Endothelial cell of umbilical vein (primary cell): ENCODE data around the gene BRF1. TPM values are rescaled to one million over a fixed set of nuclear protein-coding genes. Genes with fewer than 3 reads are reported as not detected.

ENCODE experiments used
- BruUV-seq: library from RNA; stranded (reverse); fragments of 400-500 nt; replicated peaks from 2 replicates; lab custom pipeline; 2021; lab: Mats Ljungman, UMichigan
- CTCF ChIA-PET: fragments of 300-600, 350-600 bp; sonication (Branson Sonifier 250); formaldehyde crosslinking; loops from one replicate; lab custom pipeline; 2021; ENCODE audit warnings: antibody characterized with exemption, inconsistent platforms; lab: Charles Lee
- POLR2A ChIA-PET: fragments of 300-600, 350-600 bp; sonication (Branson Sonifier 250); formaldehyde crosslinking; loops from one replicate; lab custom pipeline; 2021; ENCODE audit warnings: antibody characterized with exemption, inconsistent platforms; lab: Charles Lee
- DNase-seq: peaks from one replicate; pipeline ENCODE4 v3.0.0-alpha.2; 2011; ENCODE audit warnings: low read depth, low spot score
- FAIRE-seq: peaks from 2 replicates; lab custom pipeline; 2011; peaks lifted over from hg19 to GRCh38; lab: Jason Lieb, UNC
- H2AFZ ChIP-seq: 2 replicates; pipeline ENCODE4 v1.6.0; 2012; ENCODE audit warnings: low read depth, low read length, control low read depth, inconsistent platforms
- H3K27ac ChIP-seq: 2 replicates; pipeline ENCODE4 v1.5.1; 2011; ENCODE audit warnings: low read depth, mild to moderate bottlenecking, control low read depth, low read length, moderate library complexity; ENCODE audit not compliant: insufficient read depth
- H3K27me3 ChIP-seq, 2 experiments: 2 replicates each; pipeline versions ENCODE4 v1.6.0 to v1.6.1; 2011; ENCODE audit warnings: low read length in 2 of 2, mixed read lengths in 1 of 2; ENCODE audit not compliant: control insufficient read depth in 2 of 2, insufficient read depth in 2 of 2
- H3K36me3 ChIP-seq, 2 experiments: 2 replicates in 1 of 2; 3 replicates in 1 of 2; pipeline ENCODE4 v1.5.1; 2011; ENCODE audit warnings: low read length in 2 of 2, mild to moderate bottlenecking in 1 of 2, moderate library complexity in 1 of 2; ENCODE audit not compliant: control insufficient read depth in 2 of 2, insufficient read depth in 2 of 2; ENCODE audit errors: extremely low read depth in 1 of 2
- H3K4me1 ChIP-seq: 3 replicates; pipeline ENCODE4 v1.5.1; 2011; ENCODE audit warnings: mild to moderate bottlenecking, low read length; ENCODE audit not compliant: control insufficient read depth, insufficient read depth; ENCODE audit errors: extremely low read depth
- H3K4me2 ChIP-seq: 2 replicates; pipeline ENCODE4 v1.6.1; 2011; ENCODE audit warnings: low read length, control low read depth, mixed read lengths; ENCODE audit not compliant: insufficient read depth
- H3K4me3 ChIP-seq, 3 experiments: fragments of 200-600 bp in 1 of 3; sonication (generic), shearing (Covaris generic) in 1 of 3; replicated peaks in 1 of 3; 2 replicates each; pipeline ENCODE4 v1.5.1; 2011 to 2016; ENCODE audit warnings: control low read depth in 3 of 3, low read length in 3 of 3, mild to moderate bottlenecking in 2 of 3, inconsistent platforms in 1 of 3, low read depth in 1 of 3, moderate library complexity in 1 of 3; ENCODE audit not compliant: insufficient read depth in 1 of 3
- H3K79me2 ChIP-seq: 2 replicates; pipeline ENCODE4 v1.6.0; 2012; ENCODE audit warnings: low read length, inconsistent platforms; ENCODE audit not compliant: control insufficient read depth, insufficient read depth
- H3K9ac ChIP-seq: replicated peaks from 2 replicates; pipeline ENCODE3; 2011; ENCODE audit warnings: low read length, control low read depth; ENCODE audit not compliant: insufficient read depth; ENCODE audit errors: extremely low read depth
- H3K9me1 ChIP-seq: replicated peaks from 3 replicates; pipeline ENCODE4 v1.6.0; 2011; ENCODE audit warnings: mild to moderate bottlenecking, low read length; ENCODE audit not compliant: control insufficient read depth, insufficient read depth; ENCODE audit errors: extremely low read depth
- H3K9me3 ChIP-seq: replicated peaks from 2 replicates; pipeline ENCODE4 v1.5.1; 2012; ENCODE audit warnings: low read length, inconsistent platforms; ENCODE audit not compliant: control insufficient read depth, insufficient read depth
- H4K20me1 ChIP-seq: replicated peaks from 2 replicates; pipeline ENCODE3; 2011; ENCODE audit warnings: mild to moderate bottlenecking, low read length; ENCODE audit not compliant: control insufficient read depth, insufficient read depth; ENCODE audit errors: extremely low read depth
- EZH2 ChIP-seq: IDR thresholded peaks from 2 replicates; pipeline ENCODE4 v1.6.1; 2012; ENCODE audit warnings: borderline replicate concordance, low read depth, mild to moderate bottlenecking, moderate library complexity, low read length, inconsistent platforms; ENCODE audit not compliant: severe bottlenecking
- FOS ChIP-seq: IDR thresholded peaks from 2 replicates; pipeline ENCODE4 v1.6.1; 2011; ENCODE audit warnings: mild to moderate bottlenecking, low read length, moderate library complexity, borderline replicate concordance; ENCODE audit not compliant: insufficient read depth
- JUN ChIP-seq: IDR thresholded peaks from 2 replicates; pipeline ENCODE4 v1.6.1; 2011; ENCODE audit warnings: borderline replicate concordance, low read depth; ENCODE audit not compliant: insufficient read length, insufficient read depth
- MYC ChIP-seq: IDR thresholded peaks from one replicate; pipeline ENCODE4 v1.6.1; 2011; ENCODE audit warnings: mild to moderate bottlenecking, low read depth, low read length
- POLR2A ChIP-seq: IDR thresholded peaks from 2 replicates; pipeline ENCODE4 v1.6.1; 2012; ENCODE audit warnings: low read depth, mild to moderate bottlenecking, control low read depth, low read length
- POLR2AphosphoS5 ChIP-seq: IDR thresholded peaks from 2 replicates; pipeline ENCODE4 v1.6.1; 2012; ENCODE audit warnings: low read depth, mild to moderate bottlenecking, control low read depth, low read length, moderate library complexity; ENCODE audit not compliant: insufficient read depth
- dilution Hi-C: fragments of 300-500 bp; cut with MboI; formaldehyde crosslinking; loops from one replicate; pipeline ENCODE4 v1.15.0; 2019; ENCODE audit warnings: low sequenced_read_pairs; ENCODE audit not compliant: extremely low pct_ligation_motif_present
- intact Hi-C: fragments of 100-400 bp; cut with micrococcal nuclease; formaldehyde crosslinking; loops from one replicate; pipeline ENCODE4 v1.10.0; 2022
- polyA plus RNA-seq, 4 experiments: library from polyadenylated mRNA; depleted of rRNA in 3 of 4; stranded (reverse) in 3 of 4; unstranded in 1 of 4; fragments of >200 nt; gene quantifications; 2 replicates each; pipeline versions ENCODE4 v1.2.1 to v1.2.3, GENCODE V29; 2011 to 2012; ENCODE audit warnings: missing spikeins in 1 of 4
- total RNA-seq: library from RNA; stranded (reverse); gene quantifications from 2 replicates; pipeline ENCODE4 v1.2.3, GENCODE V29; 2021
- TF ChIP-seq, protein P1 (sequence below): IDR thresholded peaks from 2 replicates; pipeline ENCODE4 v1.6.1; 2011; ENCODE audit not compliant: insufficient read depth, insufficient read length
- TF ChIP-seq, protein P2 (sequence below), 2 donors: IDR thresholded peaks; 1 replicate in 1 of 2; 2 replicates in 1 of 2; pipeline ENCODE4 v1.5.1; 2011; ENCODE audit warnings: low read length in 2 of 2, mild to moderate bottlenecking in 2 of 2, moderate library complexity in 2 of 2, control low read depth in 1 of 2, inconsistent platforms in 1 of 2, low read depth in 1 of 2; ENCODE audit not compliant: insufficient read depth in 1 of 2; ENCODE audit errors: extremely low read depth in 1 of 2

Gene BRF1
- total and polyA plus RNA-seq, 2 donors (not counting 3 experiments of a cell fraction or from before 2014, with no cell fraction given) = 19.0 to 47.2 TPM

DNA sequence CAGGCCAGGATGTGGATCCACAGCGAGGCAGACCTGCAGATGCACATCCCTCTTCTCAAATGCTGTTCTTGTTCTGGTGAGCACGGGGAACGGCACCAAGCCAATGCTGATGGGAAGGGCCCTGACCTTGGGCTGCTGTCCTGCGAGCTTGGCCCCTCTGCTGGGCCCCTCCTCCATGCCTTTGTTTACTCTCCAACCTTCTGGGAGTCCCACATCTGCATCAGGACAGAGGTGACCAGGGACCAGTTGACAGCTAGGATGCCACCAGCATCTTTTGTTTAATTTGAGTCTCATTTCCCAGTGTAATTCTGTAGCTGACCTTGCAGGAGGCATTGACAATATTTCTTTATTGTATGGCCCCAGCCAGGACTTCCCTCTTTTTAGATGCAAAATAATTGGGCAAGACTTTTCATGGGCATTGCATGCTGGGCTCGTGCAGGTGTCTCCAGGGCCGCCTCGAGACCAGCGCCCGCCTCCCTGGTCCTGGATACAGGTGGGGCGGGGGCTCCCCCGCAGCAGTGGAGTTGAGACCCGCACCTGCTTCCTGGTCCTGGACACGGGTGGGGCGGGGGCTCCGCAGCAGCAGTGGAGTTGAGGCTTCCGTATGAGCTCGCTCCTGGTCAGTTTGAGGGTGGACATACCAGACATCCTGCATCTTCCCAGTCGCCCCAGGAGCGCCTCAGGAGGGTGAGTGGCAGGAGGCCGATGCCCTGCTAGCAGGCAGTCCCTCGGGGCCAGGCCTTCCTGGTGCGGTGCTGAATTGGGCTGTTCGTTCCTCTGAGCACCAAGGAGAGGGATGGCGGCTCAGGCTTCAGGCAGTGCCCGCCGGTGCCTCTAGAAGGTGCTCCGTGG is 25.1 kb upstream of the BRF1 start:
- no peaks in the 10 kb centered on the region for H3K9me1 ChIP-seq
- no peak overlapping the region for H3K4me3 ChIP-seq
- no peak overlapping the region for H3K9ac ChIP-seq
- TF ChIP-seq POLR2AphosphoS5 = no peak
- TF ChIP-seq POLR2A = no peak
- TF ChIP-seq, protein P1, sequence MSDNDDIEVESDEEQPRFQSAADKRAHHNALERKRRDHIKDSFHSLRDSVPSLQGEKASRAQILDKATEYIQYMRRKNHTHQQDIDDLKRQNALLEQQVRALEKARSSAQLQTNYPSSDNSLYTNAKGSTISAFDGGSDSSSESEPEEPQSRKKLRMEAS = no peak
- TF ChIP-seq FOS = no peak
- TF ChIP-seq EZH2 = no peak
- no peak for TF ChIP-seq MYC
- TF ChIP-seq JUN = no peak
- TF ChIP-seq, protein P2, sequence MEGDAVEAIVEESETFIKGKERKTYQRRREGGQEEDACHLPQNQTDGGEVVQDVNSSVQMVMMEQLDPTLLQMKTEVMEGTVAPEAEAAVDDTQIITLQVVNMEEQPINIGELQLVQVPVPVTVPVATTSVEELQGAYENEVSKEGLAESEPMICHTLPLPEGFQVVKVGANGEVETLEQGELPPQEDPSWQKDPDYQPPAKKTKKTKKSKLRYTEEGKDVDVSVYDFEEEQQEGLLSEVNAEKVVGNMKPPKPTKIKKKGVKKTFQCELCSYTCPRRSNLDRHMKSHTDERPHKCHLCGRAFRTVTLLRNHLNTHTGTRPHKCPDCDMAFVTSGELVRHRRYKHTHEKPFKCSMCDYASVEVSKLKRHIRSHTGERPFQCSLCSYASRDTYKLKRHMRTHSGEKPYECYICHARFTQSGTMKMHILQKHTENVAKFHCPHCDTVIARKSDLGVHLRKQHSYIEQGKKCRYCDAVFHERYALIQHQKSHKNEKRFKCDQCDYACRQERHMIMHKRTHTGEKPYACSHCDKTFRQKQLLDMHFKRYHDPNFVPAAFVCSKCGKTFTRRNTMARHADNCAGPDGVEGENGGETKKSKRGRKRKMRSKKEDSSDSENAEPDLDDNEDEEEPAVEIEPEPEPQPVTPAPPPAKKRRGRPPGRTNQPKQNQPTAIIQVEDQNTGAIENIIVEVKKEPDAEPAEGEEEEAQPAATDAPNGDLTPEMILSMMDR (IDR thresholded peaks at IDR 0.05; ENCODE audit: extremely low read depth in 1 of 2, insufficient read depth in 1 of 2, low read depth in 1 of 2, low read length in 2 of 2) = no peak
- H3K27ac ChIP-seq = no peak overlapping the region
- DNase-seq (no peak), FAIRE-seq (no peak)
- H3K4me1 ChIP-seq = peaks cover 8% of the 10 kb centered on the region
- no peaks in the 10 kb centered on the region for H4K20me1 ChIP-seq
- no peak overlapping the region for H2AFZ ChIP-seq
- no TSS peak for BruUV-seq
- intact Hi-C loops = no loop called here
- H3K4me2 ChIP-seq = no peak overlapping the region
- H3K9me3 ChIP-seq = no peaks in the 10 kb centered on the region
- H3K36me3 ChIP-seq = no peaks in the 10 kb centered on the region
- H3K27me3 ChIP-seq = no peaks in the 10 kb centered on the region
- dilution Hi-C loops = no loop called here
- POLR2A ChIA-PET = no interaction called here
- peaks cover 9% of the 10 kb centered on the region for H3K79me2 ChIP-seq
- CTCF ChIA-PET = no interaction called here
